ENCODE data around the gene SSX2.
"Not testable (repeated sequence)": the region's sequence is repeated elsewhere in the genome, so short reads cannot be mapped to it uniquely, and the experiment has no call there.

GRCh38 chrX:52655475-52655874, 51.5 kb downstream of the SSX2 start:
- TF ChIP-seq, protein P1, sequence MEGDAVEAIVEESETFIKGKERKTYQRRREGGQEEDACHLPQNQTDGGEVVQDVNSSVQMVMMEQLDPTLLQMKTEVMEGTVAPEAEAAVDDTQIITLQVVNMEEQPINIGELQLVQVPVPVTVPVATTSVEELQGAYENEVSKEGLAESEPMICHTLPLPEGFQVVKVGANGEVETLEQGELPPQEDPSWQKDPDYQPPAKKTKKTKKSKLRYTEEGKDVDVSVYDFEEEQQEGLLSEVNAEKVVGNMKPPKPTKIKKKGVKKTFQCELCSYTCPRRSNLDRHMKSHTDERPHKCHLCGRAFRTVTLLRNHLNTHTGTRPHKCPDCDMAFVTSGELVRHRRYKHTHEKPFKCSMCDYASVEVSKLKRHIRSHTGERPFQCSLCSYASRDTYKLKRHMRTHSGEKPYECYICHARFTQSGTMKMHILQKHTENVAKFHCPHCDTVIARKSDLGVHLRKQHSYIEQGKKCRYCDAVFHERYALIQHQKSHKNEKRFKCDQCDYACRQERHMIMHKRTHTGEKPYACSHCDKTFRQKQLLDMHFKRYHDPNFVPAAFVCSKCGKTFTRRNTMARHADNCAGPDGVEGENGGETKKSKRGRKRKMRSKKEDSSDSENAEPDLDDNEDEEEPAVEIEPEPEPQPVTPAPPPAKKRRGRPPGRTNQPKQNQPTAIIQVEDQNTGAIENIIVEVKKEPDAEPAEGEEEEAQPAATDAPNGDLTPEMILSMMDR (IDR thresholded peaks at IDR 0.05), result not testable (repeated sequence)
- not testable (repeated sequence) for TF ChIP-seq POLR2A (IDR thresholded peaks at IDR 0.05)

All from testis (tissue), 2 donors.